ENCODE results near the gene EFS. TPM values are rescaled to one million over a fixed set of nuclear protein-coding genes. Genes with fewer than 3 reads are reported as not detected.
"Not testable (repeated sequence)": the region's sequence is repeated elsewhere in the genome, so short reads cannot be mapped to it uniquely, and the experiment has no call there.

EFS gene
- total RNA-seq, 6 experiments from 2014 or later: 8.8 to 13.5 (median 12.3) TPM

GRCh38 chr14:23387916-23388882, 23.2 kb upstream of the EFS start:
- Mint-ChIP-seq H3K9me3 (no peaks in the 10 kb centered on the region), H3K27me3 (ENCODE audit: insufficient read depth) (peaks cover 46% of the 10 kb centered on the region), H3K36me3 (ENCODE audit: low read depth) (no peaks in the 10 kb centered on the region), H3K4me1 (ENCODE audit: low read depth) (no peaks in the 10 kb centered on the region), H3K4me3 (no peak overlapping the region), H3K27ac (no peak overlapping the region)
- no peak for TF ChIP-seq CTCF (IDR thresholded peaks at IDR 0.05)
- no peak for DNase-seq

GRCh38 chr14:23386999-23387398, 22.0 kb upstream of the EFS start:
- Mint-ChIP-seq H3K9me3 (no peaks in the 10 kb centered on the region), H3K27ac (no peak overlapping the region), H3K4me3 (no peak overlapping the region), H3K27me3 (ENCODE audit: insufficient read depth) (peaks cover 48% of the 10 kb centered on the region), H3K36me3 (ENCODE audit: low read depth) (no peaks in the 10 kb centered on the region), H3K4me1 (ENCODE audit: low read depth) (no peaks in the 10 kb centered on the region)
- no peak for TF ChIP-seq CTCF (IDR thresholded peaks at IDR 0.05)
- no peak for DNase-seq

- H3K4me1 Mint-ChIP-seq (ENCODE audit: low read depth); H3K27ac Mint-ChIP-seq; DNase-seq; H3K9me3 Mint-ChIP-seq; H3K4me3 Mint-ChIP-seq; H3K36me3 Mint-ChIP-seq (ENCODE audit: low read depth): not testable (repeated sequence)
- H3K27me3 Mint-ChIP-seq (ENCODE audit: insufficient read depth): peaks cover 42% of the 10 kb centered on the region
Observed at GRCh38 chr14:23386266-23386657, 21.3 kb upstream of the EFS start.

GRCh38 chr14:23385642-23386265, 20.8 kb upstream of the EFS start:
- TF ChIP-seq CTCF (IDR thresholded peaks at IDR 0.05): no peak
- Mint-ChIP-seq H3K4me1 (ENCODE audit: low read depth) (no peaks in the 10 kb centered on the region), H3K4me3 (no peak overlapping the region), H3K27ac (no peak overlapping the region), H3K27me3 (ENCODE audit: insufficient read depth) (peaks cover 40% of the 10 kb centered on the region), H3K9me3 (no peaks in the 10 kb centered on the region), H3K36me3 (ENCODE audit: low read depth) (no peaks in the 10 kb centered on the region)
- no peak for DNase-seq

- Mint-ChIP-seq H3K27me3 (ENCODE audit: insufficient read depth) (peaks cover 35% of the 10 kb centered on the region), H3K4me1 (ENCODE audit: low read depth) (no peaks in the 10 kb centered on the region), H3K36me3 (ENCODE audit: low read depth) (no peaks in the 10 kb centered on the region), H3K27ac (no peak overlapping the region), H3K4me3 (no peak overlapping the region), H3K9me3 (no peaks in the 10 kb centered on the region)
- TF ChIP-seq CTCF (IDR thresholded peaks at IDR 0.05): no peak
- no peak for DNase-seq
Observed at GRCh38 chr14:23385244-23385641, 20.3 kb upstream of the EFS start.

All from HFFc6 (cell line).